PC-9 (cell line): ENCODE measurements around the gene NUP214.

Source experiments
- CTCF ChIP-seq: fragments of 200-600 bp; sonication (generic); conservative IDR thresholded peaks from 2 replicates; pipeline ENCODE4 v1.6.1; 2017; ENCODE audit warnings: mixed run types, antibody characterized with exemption, mild to moderate bottlenecking, moderate library complexity
- EZH2 ChIP-seq: fragments of 200-600 bp; sonication (generic); IDR thresholded peaks from 2 replicates; pipeline ENCODE4 v1.8.0; 2017; ENCODE audit warnings: antibody characterized with exemption, low read depth

GRCh38 chr9:131180454-131180853 is 55.1 kb downstream of the NUP214 start:
- TF ChIP-seq CTCF (no peak), EZH2 (no peak)
